WTC11 (cell line): ENCODE data around the gene C1orf56. TPM values are rescaled to one million over a fixed set of nuclear protein-coding genes. Genes with fewer than 3 reads are reported as not detected.

Experiments used
- ATAC-seq: fragments of 200-7000 bp; cut with Tn5 transposase; 2 replicates; pipeline ENCODE4 v1.10.0; 2021; ENCODE audit warnings: mild to moderate bottlenecking, moderate library complexity
- CTCF ChIA-PET: fragments of 300-600 bp; sonication (Branson Sonifier 250); formaldehyde crosslinking; loops from one replicate; lab custom pipeline; 2021; ENCODE audit warnings: antibody characterized with exemption; lab: Charles Lee
- POLR2A ChIA-PET: fragments of 350-600 bp; sonication (Branson Sonifier 250); formaldehyde crosslinking; loops from one replicate; lab custom pipeline; 2021; ENCODE audit warnings: antibody characterized with exemption; lab: Charles Lee
- DNase-seq: peaks from one replicate; pipeline ENCODE4 v3.0.0; 2021; ENCODE audit warnings: low spot score
- H3K27ac Mint-ChIP-seq: 2 replicates; pipeline ENCODE4 v1.8.0; 2021; ENCODE audit warnings: mixed read lengths
- H3K27me3 Mint-ChIP-seq: 2 replicates; pipeline ENCODE4 v1.8.0; 2021; ENCODE audit warnings: low read depth, mild to moderate bottlenecking, moderate library complexity, mixed read lengths
- H3K36me3 Mint-ChIP-seq: 2 replicates; pipeline ENCODE4 v1.8.0; 2021; ENCODE audit warnings: mixed read lengths
- H3K4me1 Mint-ChIP-seq: 2 replicates; pipeline ENCODE4 v1.8.0; 2022; ENCODE audit warnings: mixed read lengths
- H3K4me3 Mint-ChIP-seq: 2 replicates; pipeline ENCODE4 v1.8.0; 2021; ENCODE audit warnings: mild to moderate bottlenecking, moderate library complexity, mixed read lengths
- H3K9me3 Mint-ChIP-seq: 2 replicates; pipeline ENCODE4 v1.8.0; 2021; ENCODE audit warnings: mixed read lengths
- AFF4 ChIP-seq: sonication (generic); formaldehyde crosslinking; IDR thresholded peaks from 2 replicates; pipeline ENCODE4 v1.8.1; 2023; ENCODE audit warnings: mild to moderate bottlenecking, missing genetic modification reagents, borderline replicate concordance
- ATF6 ChIP-seq: sonication (generic); formaldehyde crosslinking; IDR thresholded peaks from 2 replicates; pipeline ENCODE4 v1.8.1; 2023; ENCODE audit warnings: mild to moderate bottlenecking, missing genetic modification reagents
- CREB1 ChIP-seq: sonication (generic); formaldehyde crosslinking; IDR thresholded peaks from 2 replicates; pipeline ENCODE4 v1.8.0; 2023; ENCODE audit warnings: mild to moderate bottlenecking, missing genetic modification reagents
- FOXP4 ChIP-seq: sonication (generic); formaldehyde crosslinking; IDR thresholded peaks from 2 replicates; pipeline ENCODE4 v1.8.0; 2022; ENCODE audit warnings: mild to moderate bottlenecking, missing genetic modification reagents
- HMGA2 ChIP-seq: fragments of 250-450 bp; sonication (Bioruptor Pico); IDR thresholded peaks from 2 replicates; pipeline ENCODE4 v1.4.0; 2021; ENCODE audit warnings: mild to moderate bottlenecking, moderate library complexity
- IRF1 ChIP-seq: sonication (generic); formaldehyde crosslinking; IDR thresholded peaks from 2 replicates; pipeline ENCODE4 v1.8.0; 2023; ENCODE audit warnings: missing genetic modification reagents
- MLX ChIP-seq: sonication (generic); formaldehyde crosslinking; IDR thresholded peaks from 2 replicates; pipeline ENCODE4 v1.8.1; 2023; ENCODE audit warnings: mild to moderate bottlenecking, missing genetic modification reagents, moderate library complexity
- MYBL2 ChIP-seq: sonication (generic); formaldehyde crosslinking; IDR thresholded peaks from 2 replicates; pipeline ENCODE4 v1.8.1; 2023; ENCODE audit warnings: mild to moderate bottlenecking, moderate library complexity, missing genetic modification reagents
- NFE2L1 ChIP-seq: sonication (generic); formaldehyde crosslinking; IDR thresholded peaks from 2 replicates; pipeline ENCODE4 v1.8.1; 2023; ENCODE audit warnings: missing genetic modification reagents
- NR2C2 ChIP-seq: sonication (generic); formaldehyde crosslinking; IDR thresholded peaks from 2 replicates; pipeline ENCODE4 v1.8.0; 2022; ENCODE audit warnings: mild to moderate bottlenecking, missing genetic modification reagents
- RORB ChIP-seq: fragments of 250-450 bp; sonication (Bioruptor Pico); IDR thresholded peaks from 2 replicates; pipeline ENCODE4 v1.9.0; 2021; ENCODE audit warnings: mild to moderate bottlenecking
- SP1 ChIP-seq: sonication (generic); formaldehyde crosslinking; conservative IDR thresholded peaks from 2 replicates; pipeline ENCODE4 v1.8.1; 2022; ENCODE audit warnings: missing genetic modification reagents
- USF2 ChIP-seq: sonication (generic); formaldehyde crosslinking; IDR thresholded peaks from 2 replicates; pipeline ENCODE4 v1.8.1; 2023; ENCODE audit warnings: mild to moderate bottlenecking, missing genetic modification reagents, moderate library complexity
- ZBTB21 ChIP-seq: sonication (generic); formaldehyde crosslinking; IDR thresholded peaks from 2 replicates; pipeline ENCODE4 v1.8.1; 2023; ENCODE audit warnings: mild to moderate bottlenecking, missing genetic modification reagents, borderline replicate concordance
- ZNF263 ChIP-seq: sonication (generic); formaldehyde crosslinking; IDR thresholded peaks from 2 replicates; pipeline ENCODE4 v1.8.1; 2022; ENCODE audit warnings: low read depth, mild to moderate bottlenecking, moderate library complexity, missing genetic modification reagents
- ZNF416 ChIP-seq: fragments of 250-450 bp; sonication (Bioruptor Pico); IDR thresholded peaks from 2 replicates; pipeline ENCODE4 v1.9.0; 2021; ENCODE audit warnings: mild to moderate bottlenecking, inconsistent platforms
- ZNF423 ChIP-seq: fragments of 250-450 bp; sonication (Bioruptor Pico); IDR thresholded peaks from 2 replicates; pipeline ENCODE4 v2.1.2; 2022; ENCODE audit warnings: mild to moderate bottlenecking, moderate library complexity
- ZNF532 ChIP-seq: fragments of 250-450 bp; sonication (Bioruptor Pico); IDR thresholded peaks from 2 replicates; pipeline ENCODE4 v1.9.0; 2021; ENCODE audit warnings: mild to moderate bottlenecking, borderline replicate concordance
- ZSCAN18 ChIP-seq: fragments of 250-450 bp; sonication (Bioruptor Pico); IDR thresholded peaks from 2 replicates; pipeline ENCODE4 v2.1.2; 2022; ENCODE audit warnings: mild to moderate bottlenecking, moderate library complexity
- total RNA-seq: library from RNA; stranded (reverse); gene quantifications from 3 replicates; pipeline ENCODE4 v1.2.3, GENCODE V29; 2021

C1orf56 gene
- total RNA-seq, 1 experiment from 2014 or later = 2.9 TPM

- TF ChIP-seq ZSCAN18 (CRISPR knock-in tag) = no peak
These were observed 12.4 kb upstream of the C1orf56 start (continued) for GRCh38 chr1:151035167-151035566.

- Mint-ChIP-seq H3K4me3 (peak within 1 kb of the TSS; percentile 51), H3K27ac (peak within 1 kb of the TSS; percentile 93), H3K4me1 (peaks cover 16% of the 10 kb centered on the region), H3K36me3 (peaks cover 20% of the 10 kb centered on the region), H3K27me3 (no peaks in the 10 kb centered on the region), H3K9me3 (no peaks in the 10 kb centered on the region)
- DNase-seq (no peak), ATAC-seq (peak; percentile 69)
- POLR2A ChIA-PET = interaction anchor here (1.1 kb wide), 1 partner anchor 12 kb away, joined by 5 read pairs; no protein-coding TSS in a partner anchor
- CTCF ChIA-PET = interaction anchor here (0.8 to 2.2 kb wide), 5 partner anchors 11 to 35 kb away, joined by 3 to 16 read pairs (median 7); partner anchors contain the start of genes C1orf56, CDC42SE1, GABPB2 and MINDY1
- TF ChIP-seq ZNF263 (CRISPR knock-in tag) (no peak), MYBL2 (no peak), ZBTB21 (CRISPR knock-in tag) (no peak), SP1 (no peak), AFF4 (CRISPR knock-in tag) (no peak), ATF6 (CRISPR knock-in tag) (no peak), ZNF416 (CRISPR knock-in tag) (no peak), ZNF423 (CRISPR knock-in tag) (no peak), USF2 (CRISPR knock-in tag) (no peak), ZNF532 (CRISPR knock-in tag) (no peak), NFE2L1 (CRISPR knock-in tag) (no peak), IRF1 (CRISPR knock-in tag) (no peak), MLX (no peak), RORB (CRISPR knock-in tag) (no peak), HMGA2 (CRISPR knock-in tag) (no peak), CREB1 (CRISPR knock-in tag) (no peak), NR2C2 (CRISPR knock-in tag) (no peak), FOXP4 (CRISPR knock-in tag) (no peak)
These were observed 11.2 kb upstream of the C1orf56 start, which contains the start of gene BNIPL for GRCh38 chr1:151036356-151036755. BNIPL (plus strand) TSS chr1:151036586; CDS start chr1:151036726, 140 bp downstream.
